OCI-LY1 (cell line): ENCODE results near the gene COL18A1.

ENCODE experiments used
- H2AFZ ChIP-seq: fragments of 200-600 bp; sonication (generic), shearing (Covaris generic); 2 replicates; pipeline ENCODE4 v1.6.0; 2014; ENCODE audit warnings: antibody characterized with exemption, mild to moderate bottlenecking, low read length
- H3F3A ChIP-seq: fragments of 200-600 bp; sonication (generic), shearing (Covaris generic); 2 replicates; pipeline ENCODE4 v1.6.0; 2014; ENCODE audit warnings: mild to moderate bottlenecking, antibody characterized with exemption, low read length, moderate library complexity; ENCODE audit not compliant: insufficient read depth
- H3K27ac ChIP-seq: fragments of 200-600 bp; sonication (generic); 2 replicates; pipeline ENCODE4 v1.5.1; 2014; ENCODE audit warnings: low read length, mixed run types, mild to moderate bottlenecking, low read depth; ENCODE audit not compliant: poor library complexity, severe bottlenecking
- H3K27me3 ChIP-seq: fragments of 200-600 bp; sonication (generic); 2 replicates; pipeline ENCODE4 v1.6.0; 2014; ENCODE audit warnings: antibody characterized with exemption, mild to moderate bottlenecking, low read length, moderate library complexity; ENCODE audit not compliant: insufficient read depth
- H3K36me3 ChIP-seq: fragments of 200-600 bp; sonication (generic); 2 replicates; pipeline ENCODE4 v1.6.1; 2014; ENCODE audit warnings: mild to moderate bottlenecking, antibody characterized with exemption, low read length, moderate library complexity, mixed read lengths; ENCODE audit not compliant: insufficient read depth
- H3K4me1 ChIP-seq: fragments of 200-600 bp; sonication (generic); 2 replicates; pipeline ENCODE4 v1.5.1; 2014; ENCODE audit warnings: mild to moderate bottlenecking, low read length, moderate library complexity; ENCODE audit not compliant: insufficient read depth, severe bottlenecking
- H3K4me2 ChIP-seq: fragments of 200-600 bp; sonication (generic), shearing (Covaris generic); 2 replicates; pipeline ENCODE4 v1.6.1; 2014; ENCODE audit warnings: low read length
- H3K4me3 ChIP-seq: fragments of 200-600 bp; sonication (generic); 2 replicates; pipeline ENCODE4 v1.5.1; 2014; ENCODE audit warnings: low read length, low read depth, mild to moderate bottlenecking, mixed read lengths; ENCODE audit not compliant: poor library complexity, severe bottlenecking
- H3K79me2 ChIP-seq: fragments of 200-600 bp; shearing (Covaris generic); 2 replicates; pipeline ENCODE4 v1.6.1; 2016; ENCODE audit warnings: mixed run types, low read length, mixed read lengths; ENCODE audit not compliant: insufficient read depth
- H3K9ac ChIP-seq: fragments of 200-600 bp; sonication (generic), shearing (Covaris generic); 2 replicates; pipeline ENCODE4 v1.6.1; 2014; ENCODE audit warnings: mild to moderate bottlenecking, low read length, mixed read lengths
- H3K9me2 ChIP-seq: fragments of 200-600 bp; sonication (generic), shearing (Covaris generic); 2 replicates; pipeline ENCODE4 v1.6.1; 2014; ENCODE audit warnings: low read depth, mild to moderate bottlenecking, low read length, mixed read lengths
- H3K9me3 ChIP-seq: fragments of 200-600 bp; shearing (Covaris generic); 2 replicates; pipeline ENCODE4 v1.6.1; 2014; ENCODE audit warnings: low read length, mixed read lengths
- H4K20me1 ChIP-seq: fragments of 200-600 bp; sonication (generic), shearing (Covaris generic); 2 replicates; pipeline ENCODE4 v1.6.0; 2016; ENCODE audit warnings: mild to moderate bottlenecking, low read length; ENCODE audit not compliant: insufficient read depth
- CTCF ChIP-seq: fragments of 200-600 bp; sonication (generic), shearing (Covaris generic); IDR thresholded peaks from 2 replicates; pipeline ENCODE4 v1.5.1; 2017; ENCODE audit warnings: mild to moderate bottlenecking, antibody characterized with exemption, low read length, moderate library complexity, mixed read lengths
- EZH2 ChIP-seq: fragments of 200-600 bp; sonication (generic), shearing (Covaris generic); IDR thresholded peaks from 2 replicates; pipeline ENCODE4 v1.8.0; 2017; ENCODE audit warnings: borderline replicate concordance, mixed run types, mild to moderate bottlenecking, antibody characterized with exemption, low read length, moderate library complexity, mixed read lengths

The COL18A1 gene

GRCh38 chr21:45404730-45405270 lies at the start of gene COL18A1:
COL18A1 (plus strand) TSS chr21:45405165; CDS start chr21:45405231, 66 bp downstream.
- Histone ChIP-seq H3K9me2 (no peaks in the 10 kb centered on the region), H3K9me3 (0 out of 2 replicates have a peak, but pooled peaks cover 6% of the 10 kb centered on the region), H3K27ac (no peak within 1 kb of the TSS), H3K4me3 (no peak within 1 kb of the TSS), H3K4me2 (no peak within 1 kb of the TSS), H3K79me2 (no peaks in the 10 kb centered on the region), H3K9ac (no peak within 1 kb of the TSS), H3F3A (no peaks in the 10 kb centered on the region), H3K4me1 (no peaks in the 10 kb centered on the region), H3K36me3 (no peaks in the 10 kb centered on the region), H2AFZ (no peak within 1 kb of the TSS), H3K27me3 (peaks cover 7% of the 10 kb centered on the region; the same call in 1 of the 2 replicates), H4K20me1 (no peaks in the 10 kb centered on the region)
- TF ChIP-seq EZH2 = no peak
- no peak for TF ChIP-seq CTCF

GRCh38 chr21:45355573-45355972 lies 49.4 kb upstream of the COL18A1 start:
- Histone ChIP-seq H3K4me2 (no peak overlapping the region), H3K9me2 (no peaks in the 10 kb centered on the region), H3K79me2 (no peaks in the 10 kb centered on the region), H3K36me3 (no peaks in the 10 kb centered on the region), H3K9me3 (no peaks in the 10 kb centered on the region), H4K20me1 (no peaks in the 10 kb centered on the region), H3K27ac (no peak overlapping the region), H3K27me3 (no peaks in the 10 kb centered on the region), H3K4me3 (no peak overlapping the region), H3K4me1 (no peaks in the 10 kb centered on the region), H2AFZ (no peak overlapping the region), H3K9ac (no peak overlapping the region), H3F3A (no peaks in the 10 kb centered on the region)
- no peak for TF ChIP-seq EZH2
- TF ChIP-seq CTCF = no peak

- Histone ChIP-seq H3K9me2 (no peaks in the 10 kb centered on the region), H3K4me1 (no peaks in the 10 kb centered on the region), H2AFZ (no peak overlapping the region), H3K4me2 (no peak overlapping the region), H3F3A (no peaks in the 10 kb centered on the region), H3K4me3 (no peak overlapping the region), H3K9ac (no peak overlapping the region), H3K27me3 (no peaks in the 10 kb centered on the region), H3K36me3 (no peaks in the 10 kb centered on the region), H4K20me1 (no peaks in the 10 kb centered on the region), H3K27ac (no peak overlapping the region), H3K79me2 (no peaks in the 10 kb centered on the region), H3K9me3 (no peaks in the 10 kb centered on the region)
- TF ChIP-seq CTCF (peak; percentile 24; the same call in 1 of the 2 replicates), EZH2 (no peak)
Observed at GRCh38 chr21:45356251-45356650, 48.7 kb upstream of the COL18A1 start.
